H1 (cell line): ENCODE measurements around the gene KDM2A. TPM values are rescaled to one million over a fixed set of nuclear protein-coding genes. Genes with fewer than 3 reads are reported as not detected.

Source experiments
- MAFK ChIP-seq: IDR thresholded peaks from 2 replicates; pipeline ENCODE4 v1.6.1; 2012; ENCODE audit warnings: low read depth, mild to moderate bottlenecking, improper control_type of control experiment, low read length
- RBBP5 ChIP-seq: IDR thresholded peaks from 2 replicates; pipeline ENCODE4 v1.7.1; 2012; ENCODE audit warnings: low read depth, mild to moderate bottlenecking, inconsistent platforms, low read length, moderate library complexity, borderline replicate concordance
- polyA plus RNA-seq, 7 experiments: library from polyadenylated mRNA; depleted of rRNA in 3 of 7; stranded (reverse) in 5 of 7; unstranded in 2 of 7; fragments of >200 nt in 5 of 7; fragments of 200-250 nt in 2 of 7; gene quantifications; 1 replicate in 5 of 7; 2 replicates in 1 of 7; 4 replicates in 1 of 7; pipeline versions ENCODE4 v1.2.1 to v1.2.3, GENCODE V29; 2011 to 2013; ENCODE audit warnings: missing spikeins in 2 of 7, mixed read lengths in 2 of 7
- total RNA-seq: library from RNA; stranded (reverse); fragmentation: NEBNext Ultra II Directional; extraction: Animal tissue kit (Norgen Biotek cat#: 25700); gene quantifications from 2 replicates; pipeline ENCODE4 v1.2.1, GENCODE V29; 2021

The KDM2A gene
- total and polyA plus RNA-seq, 2 of the 8 experiments (the other 6 are each of a cell fraction or from before 2014, with no cell fraction given) = 55.4 to 66.2 TPM

GRCh38 chr11:67114275-67114896, 4.7 kb upstream of the KDM2A start (continued):
- TF ChIP-seq RBBP5 = no peak
- TF ChIP-seq MAFK = no peak
- TF ChIP-seq, all 59 proteins: peak for 0
